KMS-11 (cell line): ENCODE measurements around the gene TERT.

Experiments
- H2AFZ ChIP-seq: fragments of 200-600 bp; sonication (generic); 2 replicates; pipeline ENCODE4 v1.6.1; 2016; ENCODE audit warnings: antibody characterized with exemption, mixed run types, low read depth
- H3K27ac ChIP-seq: fragments of 200-600 bp; sonication (generic); 2 replicates; pipeline ENCODE4 v1.6.1; 2016; ENCODE audit warnings: mild to moderate bottlenecking, mixed run types
- H3K27me3 ChIP-seq: fragments of 200-600 bp; sonication (generic); 2 replicates; pipeline ENCODE4 v1.6.1; 2017; ENCODE audit warnings: mild to moderate bottlenecking, low read depth, mixed run types, moderate library complexity; ENCODE audit not compliant: insufficient read depth
- H3K36me3 ChIP-seq: fragments of 200-600 bp; sonication (generic); 2 replicates; pipeline ENCODE4 v1.6.1; 2017; ENCODE audit warnings: mild to moderate bottlenecking, mixed run types; ENCODE audit not compliant: insufficient read depth
- H3K4me1 ChIP-seq: fragments of 200-600 bp; sonication (generic); 2 replicates; pipeline ENCODE4 v1.6.1; 2016; ENCODE audit warnings: mild to moderate bottlenecking, low read depth, mixed run types; ENCODE audit not compliant: poor library complexity, severe bottlenecking
- H3K4me2 ChIP-seq: fragments of 200-600 bp; sonication (generic); 2 replicates; pipeline ENCODE4 v1.7.0; 2016; ENCODE audit warnings: mild to moderate bottlenecking, mixed run types
- H3K4me3 ChIP-seq: fragments of 200-600 bp; sonication (generic); IDR thresholded peaks from 2 replicates; pipeline ENCODE4 v1.6.1; 2017; ENCODE audit warnings: low read depth, low read length, mixed read lengths; ENCODE audit not compliant: insufficient read depth
- H3K79me2 ChIP-seq: fragments of 200-600 bp; sonication (generic); 2 replicates; pipeline ENCODE4 v1.6.1; 2016; ENCODE audit warnings: low read depth, mixed run types; ENCODE audit not compliant: insufficient read depth
- H3K9ac ChIP-seq: fragments of 200-600 bp; sonication (generic); 2 replicates; pipeline ENCODE4 v1.6.1; 2016; ENCODE audit warnings: mild to moderate bottlenecking, mixed run types
- H4K20me1 ChIP-seq: fragments of 200-600 bp; sonication (generic); 2 replicates; pipeline ENCODE4 v1.6.1; 2016; ENCODE audit warnings: mild to moderate bottlenecking, mixed run types; ENCODE audit not compliant: insufficient read depth
- CTCF ChIP-seq: fragments of 200-600 bp; sonication (generic); conservative IDR thresholded peaks from 2 replicates; pipeline ENCODE4 v1.6.1; 2017; ENCODE audit warnings: low read depth, mild to moderate bottlenecking, antibody characterized with exemption, low read length, moderate library complexity, mixed read lengths

Gene TERT

DNA sequence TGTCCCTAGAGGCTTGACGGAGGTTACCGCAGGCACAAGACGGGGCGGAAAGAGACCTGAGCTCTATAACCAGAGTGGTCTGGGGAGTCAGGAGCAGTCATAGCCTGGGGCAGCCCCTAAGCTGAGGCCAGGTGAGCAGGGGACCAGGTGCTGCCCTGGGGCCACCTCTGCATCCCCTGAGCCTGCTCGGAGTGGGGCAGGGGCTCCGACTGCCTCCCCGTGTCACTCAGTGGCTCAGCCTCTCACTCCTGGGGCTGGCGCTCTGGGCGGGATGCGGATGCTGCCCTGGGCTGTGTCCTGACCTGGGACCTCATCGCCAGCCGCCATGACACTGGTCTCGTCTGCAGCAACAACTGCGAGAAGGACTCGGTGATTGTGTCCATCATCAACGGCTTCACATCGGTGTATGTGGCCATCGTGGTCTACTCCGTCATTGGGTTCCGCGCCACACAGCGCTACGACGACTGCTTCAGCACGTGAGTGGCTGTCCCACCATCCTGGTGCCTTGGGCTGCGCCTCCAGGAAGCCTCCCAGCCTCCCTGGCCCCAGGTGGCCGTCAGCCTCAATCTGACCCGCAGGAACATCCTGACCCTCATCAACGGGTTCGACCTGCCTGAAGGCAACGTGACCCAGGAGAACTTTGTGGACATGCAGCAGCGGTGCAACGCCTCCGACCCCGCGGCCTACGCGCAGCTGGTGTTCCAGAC lies 78.5 kb downstream of the TERT start:
- Histone ChIP-seq H3K79me2 (no peaks in the 10 kb centered on the region), H3K27me3 (peaks cover 13% of the 10 kb centered on the region; the same call in 1 of the 2 replicates), H3K4me3 (no peak overlapping the region), H3K36me3 (no peaks in the 10 kb centered on the region), H4K20me1 (no peaks in the 10 kb centered on the region), H3K4me1 (no peaks in the 10 kb centered on the region), H3K27ac (no peak overlapping the region), H2AFZ (no peak overlapping the region), H3K4me2 (no peak overlapping the region), H3K9ac (no peak overlapping the region)
- TF ChIP-seq CTCF, result no peak

DNA sequence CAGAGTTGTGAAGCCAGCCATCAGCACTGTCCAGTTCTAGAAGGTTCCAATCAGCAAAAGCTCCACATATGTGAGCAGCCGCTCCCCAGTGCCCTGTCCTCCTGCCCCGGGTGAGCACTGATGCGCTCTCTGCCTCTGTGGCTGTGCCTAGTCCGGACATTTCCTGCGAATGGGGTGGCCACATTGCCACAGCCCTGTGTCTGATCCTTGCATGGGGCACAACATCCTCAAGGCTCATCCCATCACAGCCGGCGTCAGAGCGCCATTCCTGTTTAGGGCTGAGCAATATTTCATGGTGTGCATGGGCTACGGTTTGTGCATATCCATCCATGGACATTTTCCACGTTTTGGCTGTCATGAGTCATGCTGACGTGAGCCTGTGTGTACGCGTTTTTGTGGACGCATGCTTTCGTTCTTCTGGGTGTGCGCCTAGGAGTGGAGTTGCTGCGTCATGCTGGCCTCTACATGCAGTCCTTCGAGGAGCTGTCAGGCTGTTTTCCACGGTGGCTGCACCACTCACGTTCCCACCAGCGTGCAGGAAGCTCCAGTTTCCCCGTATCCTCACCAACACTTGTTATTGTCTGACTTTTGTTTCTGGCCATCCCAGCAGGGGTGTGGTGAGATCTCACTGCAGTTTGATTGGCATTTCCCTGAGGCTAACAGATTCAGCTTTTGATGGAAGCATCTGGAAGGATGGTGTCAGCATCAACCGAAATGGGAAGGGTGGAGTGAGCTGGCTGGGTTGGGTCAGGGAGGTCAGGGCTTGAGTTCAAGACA lies 79.4 kb downstream of the TERT start:
- H3K27ac ChIP-seq, result no peak overlapping the region
- no peak overlapping the region for H3K4me3 ChIP-seq
- no peaks in the 10 kb centered on the region for H4K20me1 ChIP-seq
- H2AFZ ChIP-seq, result no peak overlapping the region
- no peaks in the 10 kb centered on the region for H3K79me2 ChIP-seq
- no peak for TF ChIP-seq CTCF
- no peaks in the 10 kb centered on the region for H3K36me3 ChIP-seq
- no peak overlapping the region for H3K9ac ChIP-seq
- H3K4me2 ChIP-seq, result no peak overlapping the region
- no peaks in the 10 kb centered on the region for H3K4me1 ChIP-seq
- H3K27me3 ChIP-seq, result peaks cover 13% of the 10 kb centered on the region; the same call in 1 of the 2 replicates

DNA sequence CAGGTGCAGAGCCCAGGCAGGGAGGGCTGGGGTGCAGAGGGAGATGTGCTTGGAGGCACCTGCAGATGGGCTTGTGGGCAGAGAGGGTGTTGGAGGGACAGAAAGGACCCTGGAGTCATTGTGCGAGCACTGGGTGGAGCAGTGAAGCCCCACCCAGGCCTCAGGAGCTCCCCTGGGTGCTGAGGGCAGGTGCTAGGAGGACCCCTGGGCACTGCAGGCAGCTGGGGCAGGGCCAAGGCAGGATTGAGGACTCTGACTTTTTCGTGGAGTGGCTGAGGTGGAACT lies 80.0 kb downstream of the TERT start:
- no peak for TF ChIP-seq CTCF
- Histone ChIP-seq H3K4me1 (peaks cover under 1% of the 10 kb centered on the region), H3K9ac (no peak overlapping the region), H3K79me2 (no peaks in the 10 kb centered on the region), H3K27ac (no peak overlapping the region), H3K4me3 (no peak overlapping the region), H3K36me3 (no peaks in the 10 kb centered on the region), H3K27me3 (peaks cover 13% of the 10 kb centered on the region; the same call in 1 of the 2 replicates), H4K20me1 (no peaks in the 10 kb centered on the region), H2AFZ (no peak overlapping the region), H3K4me2 (no peak overlapping the region)

DNA sequence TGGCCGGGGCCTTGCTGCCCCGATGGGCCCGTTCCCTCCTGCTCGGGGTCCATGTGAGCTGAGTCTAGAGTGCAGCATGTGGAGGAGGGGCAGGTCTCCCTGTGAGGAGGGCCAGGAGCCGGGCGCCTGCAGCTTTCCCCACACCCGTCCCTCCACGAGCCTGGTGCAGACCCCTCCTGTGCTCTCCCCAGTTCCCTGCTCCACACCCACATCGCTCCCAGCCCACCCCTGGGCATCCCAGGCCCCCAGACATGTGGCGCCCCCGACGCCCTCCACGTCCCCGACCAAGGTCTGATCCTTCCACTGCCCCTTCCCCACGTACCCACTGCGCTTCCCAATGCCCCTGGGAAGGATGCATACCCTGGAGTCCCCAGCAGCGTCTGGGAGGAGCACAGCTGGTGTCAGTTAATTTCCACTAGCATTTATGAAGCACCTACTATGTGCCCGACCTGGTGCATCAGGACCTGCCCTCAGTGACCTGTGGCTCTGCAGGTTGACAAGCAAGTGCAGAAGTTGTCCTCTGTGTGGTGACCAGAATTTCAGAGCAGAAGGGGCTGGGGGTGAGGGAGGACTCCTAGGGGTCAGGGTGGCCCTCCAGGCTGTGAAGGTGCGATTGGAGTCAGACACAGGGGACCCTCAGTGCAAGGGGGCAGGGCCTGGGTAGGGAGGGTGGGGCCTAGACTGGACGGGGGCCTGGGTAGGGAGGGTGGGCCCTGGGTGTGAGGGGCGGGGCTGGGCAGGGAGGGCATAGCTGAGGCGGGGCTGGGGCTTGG lies 80.5 kb downstream of the TERT start:
- H3K9ac ChIP-seq, result no peak overlapping the region
- no peak overlapping the region for H3K4me3 ChIP-seq
- H3K4me1 ChIP-seq, result peaks cover 4% of the 10 kb centered on the region
- H3K27me3 ChIP-seq, result peaks cover 13% of the 10 kb centered on the region; the same call in 1 of the 2 replicates
- H3K36me3 ChIP-seq, result no peaks in the 10 kb centered on the region
- no peak overlapping the region for H2AFZ ChIP-seq
- H4K20me1 ChIP-seq, result no peaks in the 10 kb centered on the region
- H3K27ac ChIP-seq, result no peak overlapping the region
- no peak for TF ChIP-seq CTCF
- no peak overlapping the region for H3K4me2 ChIP-seq
- no peaks in the 10 kb centered on the region for H3K79me2 ChIP-seq
